Measurements from ENCODE around the gene AHDC1. TPM values are rescaled to one million over a fixed set of nuclear protein-coding genes. Genes with fewer than 3 reads are reported as not detected.

The AHDC1 gene
- polyA plus RNA-seq, 1 donor (not counting 4 experiments of a cell fraction or from before 2014, with no cell fraction given): 4.2 TPM

DNA sequence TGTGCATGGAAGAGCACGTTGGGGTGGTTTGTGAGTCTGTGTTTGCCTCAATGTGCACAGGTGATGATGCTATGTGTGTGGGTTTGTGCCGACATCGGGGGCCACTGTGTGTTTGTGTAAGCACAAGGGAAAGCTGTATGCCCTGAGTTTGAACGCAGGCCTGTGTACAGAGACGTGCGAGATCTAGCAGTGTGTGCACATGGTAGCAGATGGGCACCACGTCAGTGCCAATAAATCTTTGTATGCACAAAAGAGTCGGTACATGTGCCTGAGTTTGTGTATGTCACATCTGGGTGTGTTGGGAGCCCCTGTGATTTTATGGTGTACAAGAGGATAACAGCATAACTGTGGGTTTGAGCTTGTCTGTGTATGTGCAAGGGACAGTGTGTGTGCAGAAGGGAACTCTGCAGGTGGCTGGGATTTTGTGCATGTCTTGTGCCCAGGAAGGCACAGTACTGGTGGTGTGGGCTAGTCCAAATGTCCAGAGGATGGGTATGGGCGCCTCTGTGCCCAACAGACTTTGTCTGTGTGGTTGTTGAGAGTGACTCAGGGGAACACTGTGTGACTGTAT, 82.0 kb downstream of the AHDC1 start:
- Histone ChIP-seq H3K4me3 (ENCODE audit: control insufficient read depth in 2 of 3, extremely low read depth in 1 of 3, insufficient read depth in 2 of 3, low read depth in 1 of 3, low read length in 3 of 3) (peak overlapping the region in 1 of 3 experiments; percentile 32), H2AFZ (ENCODE audit: control insufficient read depth, low read length) (no peak overlapping the region), H3K9me3 (ENCODE audit: control insufficient read depth, low read depth, low read length) (no peaks in the 10 kb centered on the region), H3K9ac (ENCODE audit: control insufficient read depth, extremely low read depth, insufficient read depth, low read length) (peak overlapping the region; percentile 76), H3K4me1 (ENCODE audit: control insufficient read depth, extremely low read depth, insufficient read depth, low read length) (peaks cover 84% of the 10 kb centered on the region), H3K79me2 (ENCODE audit: control insufficient read depth, insufficient read depth, low read length) (no peaks in the 10 kb centered on the region), H4K20me1 (ENCODE audit: control insufficient read depth, extremely low read depth, insufficient read depth, low read length) (no peaks in the 10 kb centered on the region), H3K36me3 (ENCODE audit: control insufficient read depth in 2 of 2, extremely low read depth in 1 of 2, insufficient read depth in 2 of 2, low read length in 2 of 2) (no peaks in the 10 kb centered on the region), H3K9me1 (ENCODE audit: control insufficient read depth, extremely low read depth, insufficient read depth, low read length) (peaks cover 2% of the 10 kb centered on the region), H3K27me3 (ENCODE audit: control insufficient read depth, extremely low read depth, insufficient read depth, low read length) (no peaks in the 10 kb centered on the region), H3K4me2 (ENCODE audit: control insufficient read depth, extremely low read depth, insufficient read depth, low read depth, low read length) (peak overlapping the region; percentile 63), H3K27ac (ENCODE audit: control insufficient read depth, insufficient read depth, low read length) (peak overlapping the region; percentile 76)
- TF ChIP-seq, protein P1, sequence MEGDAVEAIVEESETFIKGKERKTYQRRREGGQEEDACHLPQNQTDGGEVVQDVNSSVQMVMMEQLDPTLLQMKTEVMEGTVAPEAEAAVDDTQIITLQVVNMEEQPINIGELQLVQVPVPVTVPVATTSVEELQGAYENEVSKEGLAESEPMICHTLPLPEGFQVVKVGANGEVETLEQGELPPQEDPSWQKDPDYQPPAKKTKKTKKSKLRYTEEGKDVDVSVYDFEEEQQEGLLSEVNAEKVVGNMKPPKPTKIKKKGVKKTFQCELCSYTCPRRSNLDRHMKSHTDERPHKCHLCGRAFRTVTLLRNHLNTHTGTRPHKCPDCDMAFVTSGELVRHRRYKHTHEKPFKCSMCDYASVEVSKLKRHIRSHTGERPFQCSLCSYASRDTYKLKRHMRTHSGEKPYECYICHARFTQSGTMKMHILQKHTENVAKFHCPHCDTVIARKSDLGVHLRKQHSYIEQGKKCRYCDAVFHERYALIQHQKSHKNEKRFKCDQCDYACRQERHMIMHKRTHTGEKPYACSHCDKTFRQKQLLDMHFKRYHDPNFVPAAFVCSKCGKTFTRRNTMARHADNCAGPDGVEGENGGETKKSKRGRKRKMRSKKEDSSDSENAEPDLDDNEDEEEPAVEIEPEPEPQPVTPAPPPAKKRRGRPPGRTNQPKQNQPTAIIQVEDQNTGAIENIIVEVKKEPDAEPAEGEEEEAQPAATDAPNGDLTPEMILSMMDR (optimal IDR thresholded peaks at IDR 0.05 in 1 of 3, IDR thresholded peaks at IDR 0.05 in 1 of 3, conservative IDR thresholded peaks at IDR 0.05 in 1 of 3; ENCODE audit: extremely low read depth in 1 of 3, insufficient read depth in 2 of 3, low read length in 3 of 3): no peak
- TF ChIP-seq EZH2 (IDR thresholded peaks at IDR 0.05; ENCODE audit: low read length): no peak
- peak; percentile 64 for FAIRE-seq
- dilution Hi-C loops (cut with MboI; ENCODE audit: extremely low pct_ligation_motif_present, low sequenced_read_pairs): no loop called here
- no peak for DNase-seq (ENCODE audit: low read depth, low spot score)

DNA sequence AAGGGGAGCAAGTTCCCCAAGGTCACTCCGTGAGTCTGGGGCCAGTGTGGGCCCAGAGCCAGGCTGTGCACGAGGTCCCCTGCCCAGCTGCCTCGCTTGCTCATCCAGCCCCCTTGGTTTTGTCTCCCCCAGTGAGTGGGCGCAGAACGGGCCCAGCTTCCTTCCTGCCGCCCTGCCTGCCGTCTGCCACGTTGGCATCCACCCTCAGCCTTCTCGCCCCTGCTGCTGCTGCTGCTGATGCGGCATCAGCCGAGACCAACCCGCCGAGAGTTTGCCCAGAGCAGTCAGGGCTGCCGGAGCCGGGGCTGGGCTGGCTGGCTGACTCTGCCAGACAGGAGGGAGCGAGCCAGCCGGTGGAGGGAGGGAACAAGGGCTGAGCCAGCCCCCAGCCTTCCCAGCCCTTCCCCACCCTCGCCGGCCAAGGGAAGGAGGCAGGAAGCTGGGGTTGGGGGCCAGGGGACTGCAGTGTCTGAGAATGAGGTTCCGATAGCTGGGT, 82.6 kb downstream of the AHDC1 start:
- H3K4me1 ChIP-seq (ENCODE audit: control insufficient read depth, extremely low read depth, insufficient read depth, low read length): peaks cover 78% of the 10 kb centered on the region
- no peak for TF ChIP-seq EZH2 (IDR thresholded peaks at IDR 0.05; ENCODE audit: low read length)
- TF ChIP-seq, protein P1 (optimal IDR thresholded peaks at IDR 0.05 in 1 of 3, IDR thresholded peaks at IDR 0.05 in 1 of 3, conservative IDR thresholded peaks at IDR 0.05 in 1 of 3; ENCODE audit: extremely low read depth in 1 of 3, insufficient read depth in 2 of 3, low read length in 3 of 3): no peak
- H3K9me1 ChIP-seq (ENCODE audit: control insufficient read depth, extremely low read depth, insufficient read depth, low read length): peaks cover 2% of the 10 kb centered on the region
- H3K27me3 ChIP-seq (ENCODE audit: control insufficient read depth, extremely low read depth, insufficient read depth, low read length): no peaks in the 10 kb centered on the region
- DNase-seq (ENCODE audit: low read depth, low spot score) (no peak), FAIRE-seq (no peak)
- peak overlapping the region; percentile 28 for H2AFZ ChIP-seq (ENCODE audit: control insufficient read depth, low read length)
- H3K4me3 ChIP-seq (ENCODE audit: control insufficient read depth in 2 of 3, extremely low read depth in 1 of 3, insufficient read depth in 2 of 3, low read depth in 1 of 3, low read length in 3 of 3): no peak overlapping the region
- H4K20me1 ChIP-seq (ENCODE audit: control insufficient read depth, extremely low read depth, insufficient read depth, low read length): no peaks in the 10 kb centered on the region
- peak overlapping the region; percentile 76 for H3K9ac ChIP-seq (ENCODE audit: control insufficient read depth, extremely low read depth, insufficient read depth, low read length)
- dilution Hi-C loops (cut with MboI; ENCODE audit: extremely low pct_ligation_motif_present, low sequenced_read_pairs): no loop called here
- H3K27ac ChIP-seq (ENCODE audit: control insufficient read depth, insufficient read depth, low read length): peak overlapping the region; percentile 76
- no peaks in the 10 kb centered on the region for H3K79me2 ChIP-seq (ENCODE audit: control insufficient read depth, insufficient read depth, low read length)
- H3K36me3 ChIP-seq (ENCODE audit: control insufficient read depth in 2 of 2, extremely low read depth in 1 of 2, insufficient read depth in 2 of 2, low read length in 2 of 2): no peaks in the 10 kb centered on the region
- no peaks in the 10 kb centered on the region for H3K9me3 ChIP-seq (ENCODE audit: control insufficient read depth, low read depth, low read length)
- H3K4me2 ChIP-seq (ENCODE audit: control insufficient read depth, extremely low read depth, insufficient read depth, low read depth, low read length): peak overlapping the region; percentile 63
